OCI-LY7 (cell line): ENCODE results near the gene IL21R. TPM values are rescaled to one million over a fixed set of nuclear protein-coding genes. Genes with fewer than 3 reads are reported as not detected.

ENCODE experiments used
- BruUV-seq: library from RNA; stranded (reverse); fragments of 400-500 nt; replicated peaks from 2 replicates; lab custom pipeline; 2021; lab: Mats Ljungman, UMichigan
- CTCF ChIA-PET: fragments of 300-600 bp; sonication (Branson Sonifier 250); formaldehyde crosslinking; loops from one replicate; lab custom pipeline; 2022; ENCODE audit warnings: antibody characterized with exemption; ENCODE audit not compliant: unreplicated experiment; lab: Charles Lee
- POLR2A ChIA-PET: fragments of 300-600 bp; sonication (Branson Sonifier 250); formaldehyde crosslinking; loops from one replicate; lab custom pipeline; 2022; ENCODE audit warnings: antibody characterized with exemption; lab: Charles Lee
- DNase-seq: peaks from one replicate; pipeline ENCODE4 v3.0.0-alpha.2; 2015; ENCODE audit warnings: low spot score
- H2AFZ ChIP-seq: fragments of 200-600 bp; sonication (generic), shearing (Covaris generic); 2 replicates; pipeline ENCODE4 v1.6.1; 2014; ENCODE audit warnings: mild to moderate bottlenecking, antibody characterized with exemption, low read length, moderate library complexity
- H3K27ac ChIP-seq: fragments of 200-600 bp; sonication (generic); 2 replicates; pipeline ENCODE4 v1.5.1; 2014; ENCODE audit warnings: mixed run types, low read depth, mild to moderate bottlenecking, moderate library complexity, low read length, inconsistent platforms; ENCODE audit not compliant: poor library complexity, severe bottlenecking
- H3K36me3 ChIP-seq: fragments of 200-600 bp; sonication (generic); 2 replicates; pipeline ENCODE4 v1.6.1; 2014; ENCODE audit warnings: mild to moderate bottlenecking, antibody characterized with exemption, low read length, moderate library complexity, mixed read lengths; ENCODE audit not compliant: insufficient read depth
- H3K4me1 ChIP-seq: fragments of 200-600 bp; sonication (generic); 2 replicates; pipeline ENCODE4 v1.5.1; 2014; ENCODE audit warnings: mild to moderate bottlenecking, low read length; ENCODE audit not compliant: insufficient read depth, poor library complexity, severe bottlenecking
- H3K4me2 ChIP-seq: fragments of 200-600 bp; sonication (generic); 2 replicates; pipeline ENCODE4 v1.6.1; 2014; ENCODE audit warnings: mild to moderate bottlenecking, low read length
- H3K4me3 ChIP-seq: fragments of 200-600 bp; sonication (generic); 2 replicates; pipeline ENCODE4 v1.5.1; 2014; ENCODE audit warnings: mild to moderate bottlenecking, low read depth, low read length; ENCODE audit not compliant: poor library complexity, severe bottlenecking
- H3K79me2 ChIP-seq: fragments of 200-600 bp; sonication (generic); 2 replicates; pipeline ENCODE4 v1.6.1; 2016; ENCODE audit warnings: low read depth, mild to moderate bottlenecking, low read length, moderate library complexity, mixed read lengths; ENCODE audit not compliant: insufficient read depth
- H3K9me2 ChIP-seq: fragments of 200-600 bp; sonication (generic); 2 replicates; pipeline ENCODE4 v1.6.1; 2016; ENCODE audit warnings: mild to moderate bottlenecking, low read length, mixed read lengths; ENCODE audit not compliant: insufficient read depth
- H3K9me3 ChIP-seq: fragments of 200-600 bp; sonication (generic); 2 replicates; pipeline ENCODE4 v1.6.1; 2014; ENCODE audit warnings: mild to moderate bottlenecking, mixed run types, low read length, mixed read lengths
- H4K20me1 ChIP-seq: fragments of 200-600 bp; sonication (generic); 2 replicates; pipeline ENCODE4 v1.6.1; 2014; ENCODE audit warnings: mild to moderate bottlenecking, antibody characterized with exemption, low read length, moderate library complexity, mixed read lengths; ENCODE audit not compliant: insufficient read depth
- CTCF ChIP-seq: fragments of 200-600 bp; sonication (generic); conservative IDR thresholded peaks from 2 replicates; pipeline ENCODE4 v1.5.1; 2014; ENCODE audit warnings: mild to moderate bottlenecking, antibody characterized with exemption, low read length, moderate library complexity, mixed read lengths
- EZH2phosphoT487 ChIP-seq: fragments of 200-600 bp; sonication (generic); IDR thresholded peaks from 2 replicates; pipeline ENCODE4 v1.6.1; 2018; ENCODE audit warnings: low read depth, borderline replicate concordance, mild to moderate bottlenecking, mixed run types, antibody characterized with exemption, low read length, moderate library complexity, mixed read lengths
- intact Hi-C: fragments of 100-400 bp; cut with micrococcal nuclease; formaldehyde crosslinking; loops from one replicate; pipeline ENCODE4 v1.10.0; 2022; ENCODE audit not compliant: unreplicated experiment
- total RNA-seq, 2 experiments: library from RNA; depleted of rRNA in 1 of 2; stranded (reverse); fragments of >200 nt in 1 of 2; shearing (Covaris generic) in 1 of 2; gene quantifications; 2 replicates each; pipeline ENCODE4 v1.2.3, GENCODE V29; 2014 to 2022

The IL21R gene
- total RNA-seq, 2 experiments from 2014 or later = 10.0 to 47.0 TPM

GRCh38 chr16:27462200-27462845 lies 60.3 kb downstream of the IL21R start:
- Histone ChIP-seq H3K36me3 (peaks cover 61% of the 10 kb centered on the region), H3K27ac (no peak overlapping the region), H3K4me3 (no peak overlapping the region), H3K9me2 (no peaks in the 10 kb centered on the region), H4K20me1 (no peaks in the 10 kb centered on the region), H3K4me2 (no peak overlapping the region), H2AFZ (no peak overlapping the region), H3K9me3 (no peaks in the 10 kb centered on the region), H3K79me2 (no peaks in the 10 kb centered on the region), H3K4me1 (no peaks in the 10 kb centered on the region)
- CTCF ChIA-PET = no interaction called here
- POLR2A ChIA-PET = no interaction called here
- TF ChIP-seq EZH2phosphoT487 (no peak), CTCF (no peak)
- no TSS peak for BruUV-seq
- no peak for DNase-seq
- intact Hi-C loops = no loop called here

- Histone ChIP-seq H3K9me2 (no peaks in the 10 kb centered on the region), H3K9me3 (no peaks in the 10 kb centered on the region), H3K27ac (no peak overlapping the region), H3K4me2 (no peak overlapping the region), H3K79me2 (no peaks in the 10 kb centered on the region), H2AFZ (no peak overlapping the region), H4K20me1 (no peaks in the 10 kb centered on the region), H3K36me3 (peaks cover 68% of the 10 kb centered on the region), H3K4me3 (no peak overlapping the region), H3K4me1 (no peaks in the 10 kb centered on the region)
- DNase-seq = no peak
- CTCF ChIA-PET = no interaction called here
- no TSS peak for BruUV-seq
- intact Hi-C loops = no loop called here
- POLR2A ChIA-PET = no interaction called here
- TF ChIP-seq EZH2phosphoT487 (no peak), CTCF (no peak)
Measured at GRCh38 chr16:27462846-27463682, 61.1 kb downstream of the IL21R start.
